GM23248 (cell line): ENCODE measurements around the gene KRTAP10-8.
"Not testable (repeated sequence)": the region's sequence is repeated elsewhere in the genome, so short reads cannot be mapped to it uniquely, and the experiment has no call there.

ENCODE experiments used
- EZH2 ChIP-seq: fragments of 200-600 bp; sonication (generic); IDR thresholded peaks from 2 replicates; pipeline ENCODE4 v1.6.1; 2018; ENCODE audit warnings: antibody characterized with exemption, mild to moderate bottlenecking; ENCODE audit not compliant: insufficient read depth, poor library complexity, severe bottlenecking
- EZH2phosphoT487 ChIP-seq: fragments of 200-600 bp; sonication (generic); IDR thresholded peaks from 2 replicates; pipeline ENCODE4 v1.6.1; 2018; ENCODE audit warnings: antibody characterized with exemption, moderate library complexity, mild to moderate bottlenecking, low read depth; ENCODE audit not compliant: insufficient read depth

DNA sequence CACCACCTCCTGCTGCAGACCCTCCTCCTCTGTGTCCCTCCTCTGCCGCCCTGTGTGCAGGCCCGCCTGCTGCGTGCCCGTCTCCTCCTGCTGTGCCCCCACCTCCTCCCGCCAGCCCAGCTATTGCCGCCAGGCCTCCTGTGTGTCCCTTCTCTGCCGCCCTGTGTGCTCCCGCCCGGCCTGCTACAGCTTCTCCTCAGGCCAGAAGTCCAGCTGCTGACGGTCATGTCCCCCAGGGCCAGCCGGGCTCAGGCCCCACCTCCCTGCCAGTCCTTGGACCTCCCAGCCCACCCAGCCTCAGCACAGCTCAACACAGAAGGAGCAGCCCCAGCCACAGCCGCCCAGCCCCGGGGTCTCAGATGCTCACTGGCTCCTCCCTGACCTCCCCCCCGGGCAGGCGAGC lies 16.0 kb downstream of the KRTAP10-8 start:
- TF ChIP-seq EZH2phosphoT487, EZH2: not testable (repeated sequence)
